ENCODE data around the gene MAP2K4.

Gene MAP2K4

GRCh38 chr17:12041312-12041711, 20.6 kb downstream of the MAP2K4 start:
- peak; percentile 80 for DNase-seq

DNA sequence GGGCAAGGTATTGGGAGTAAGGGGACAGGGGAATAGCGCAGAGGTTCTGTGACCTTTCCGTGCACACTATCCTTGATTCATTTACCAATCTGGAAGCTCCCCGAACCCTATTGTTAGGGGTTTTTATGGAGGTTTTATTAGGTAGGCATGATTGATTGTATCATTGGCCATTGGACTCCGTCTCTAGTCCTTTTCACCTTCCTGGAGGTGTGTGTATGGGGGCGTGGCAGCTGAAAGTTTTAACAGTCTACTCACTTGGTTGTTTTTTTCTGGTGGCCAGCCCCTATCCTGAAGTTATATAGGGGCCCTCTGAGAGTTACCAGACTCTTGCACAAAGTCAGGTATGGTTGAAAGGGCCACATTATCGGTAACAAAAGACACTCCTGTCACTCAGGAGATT, 23.0 kb downstream of the MAP2K4 start:
- DNase-seq = no peak

- no peak for DNase-seq
Observed at GRCh38 chr17:12046786-12047185, 26.1 kb downstream of the MAP2K4 start.

GRCh38 chr17:12047681-12048376, 27.2 kb downstream of the MAP2K4 start:
- peak; percentile 23 for DNase-seq

- DNase-seq = no peak
Observed at GRCh38 chr17:12048843-12049473, 28.3 kb downstream of the MAP2K4 start.

DNA sequence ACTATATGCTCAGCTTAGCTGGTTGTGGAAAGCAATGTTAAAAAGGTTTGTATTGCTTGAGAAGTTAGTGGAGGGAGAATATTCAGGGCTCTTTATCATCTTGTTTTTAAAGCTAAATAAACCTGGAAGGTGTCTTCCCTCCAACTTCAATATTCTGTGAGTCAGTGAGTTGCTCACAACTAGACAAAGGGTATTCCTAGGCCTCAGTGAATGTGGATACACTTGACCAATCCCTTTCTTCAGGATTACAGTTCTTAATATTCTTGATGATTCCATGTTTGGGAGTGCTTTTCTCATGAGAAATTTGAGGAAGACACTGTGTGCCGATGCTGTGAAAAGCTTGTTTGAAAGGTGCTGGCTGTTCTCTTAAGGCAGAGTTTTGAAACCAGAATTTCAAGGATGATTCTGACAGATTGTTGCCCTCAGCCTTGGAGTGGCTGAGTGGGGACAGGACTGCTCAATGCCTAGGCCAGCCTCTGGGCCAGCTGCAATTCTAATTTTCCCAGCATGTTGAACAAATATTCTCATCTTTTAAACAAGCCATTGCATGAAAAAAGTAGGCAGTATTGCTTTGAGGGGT, 30.1 kb downstream of the MAP2K4 start:
- no peak for DNase-seq

DNA sequence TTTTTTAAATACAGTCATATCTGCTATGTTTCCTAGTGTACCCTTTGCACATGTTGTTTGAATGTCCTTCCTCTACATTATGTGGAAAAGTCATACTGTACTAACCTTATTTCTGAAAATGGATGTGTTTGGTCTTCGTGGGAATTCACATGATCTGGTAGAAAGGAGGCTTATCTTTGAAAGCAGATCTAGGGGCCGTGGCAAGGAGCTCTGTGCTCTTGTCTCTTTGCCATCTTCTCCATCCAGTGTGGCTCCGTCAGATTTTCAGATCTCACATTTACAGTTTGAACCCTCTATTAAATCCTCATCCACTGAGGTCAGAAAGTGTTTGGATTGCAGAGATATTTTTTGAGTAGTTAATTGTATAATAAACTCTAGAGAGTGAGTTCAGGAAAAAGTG, 32.9 kb downstream of the MAP2K4 start:
- no peak for DNase-seq

DNA sequence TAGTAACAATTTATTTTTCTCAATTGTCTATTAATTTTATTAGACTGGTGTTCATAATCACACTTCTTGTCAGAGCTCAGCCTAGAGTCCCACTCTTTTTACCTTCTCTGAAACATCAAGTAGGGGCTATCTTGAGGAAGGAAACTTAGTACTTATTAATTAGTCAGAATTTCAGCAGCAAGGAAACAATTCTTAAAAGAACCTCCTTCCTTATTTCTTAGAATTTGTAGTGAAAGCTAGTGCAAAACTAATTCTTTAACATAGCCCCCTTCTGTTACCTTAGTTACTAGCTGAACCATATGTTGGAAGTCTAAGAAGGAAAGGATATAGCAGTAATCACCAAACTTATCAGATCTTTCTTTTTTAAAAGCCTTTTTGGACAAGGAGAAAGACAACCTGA, 35.2 kb downstream of the MAP2K4 start:
- DNase-seq = no peak

DNA sequence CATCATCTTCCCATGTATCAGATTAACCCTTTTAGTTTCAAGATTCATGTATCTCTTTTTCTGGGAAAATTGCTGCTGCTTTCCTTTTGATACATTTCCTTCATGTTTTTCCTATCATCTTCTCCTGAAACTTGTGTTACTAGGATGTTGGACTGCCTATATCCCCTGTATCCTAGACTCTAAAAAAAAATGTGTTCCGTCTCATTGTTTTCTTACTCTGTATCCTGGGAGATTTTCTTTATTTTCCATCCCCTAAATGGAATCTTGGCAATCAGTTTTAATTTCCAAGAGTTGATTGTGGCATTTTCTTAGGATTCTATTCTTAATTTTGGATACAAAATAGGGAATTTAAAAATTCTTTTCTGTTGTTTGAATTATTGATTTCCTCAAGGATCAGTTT, 36.8 kb downstream of the MAP2K4 start:
- DNase-seq = no peak

DNA sequence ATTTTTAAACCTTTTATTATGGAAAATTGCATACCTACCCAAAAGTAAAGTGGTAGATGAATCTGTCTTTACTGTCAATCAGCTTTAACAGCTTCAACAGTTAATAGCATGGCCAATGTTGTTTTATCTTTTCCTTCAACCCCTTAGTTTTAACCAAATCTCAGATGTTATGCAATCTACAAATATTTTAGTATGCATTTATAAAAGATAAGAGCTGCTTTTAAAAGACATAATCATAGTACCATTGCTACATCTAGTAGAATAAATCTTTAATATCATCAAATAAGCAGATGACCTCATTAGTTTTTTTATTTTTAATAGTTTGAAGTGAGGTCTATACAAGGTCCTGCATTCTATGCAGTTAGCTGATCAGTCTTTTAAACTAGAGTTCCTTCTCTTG, 37.9 kb downstream of the MAP2K4 start:
- DNase-seq = no peak

- DNase-seq = no peak
Observed at GRCh38 chr17:12062249-12062648, 41.6 kb downstream of the MAP2K4 start.

- DNase-seq = no peak
Observed at GRCh38 chr17:12064395-12064794, 43.7 kb downstream of the MAP2K4 start.

GRCh38 chr17:12067485-12067884, 46.8 kb downstream of the MAP2K4 start:
- no peak for DNase-seq

DNA sequence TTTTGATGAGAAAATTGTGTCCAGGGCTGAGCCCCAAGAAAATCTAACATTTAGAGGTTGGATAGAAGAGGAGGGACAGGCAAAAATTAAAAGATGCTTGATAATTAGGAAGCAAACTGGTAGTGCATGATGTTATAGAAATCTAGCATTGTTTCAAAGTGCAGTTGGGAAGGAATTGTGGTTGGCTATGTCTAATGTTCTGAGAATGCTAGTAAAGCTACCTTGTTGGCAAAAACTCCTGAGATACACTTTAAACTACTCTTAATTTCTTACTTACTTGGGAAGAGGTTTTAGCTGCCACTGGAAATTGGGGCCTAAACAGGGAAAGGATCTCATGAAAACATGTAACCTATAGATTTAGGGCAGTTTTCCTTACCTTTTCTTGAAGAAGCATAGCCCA, 48.3 kb downstream of the MAP2K4 start:
- no peak for DNase-seq

GRCh38 chr17:12070561-12070960, 49.9 kb downstream of the MAP2K4 start:
- peak; percentile 70 for DNase-seq

- DNase-seq = no peak
Observed at GRCh38 chr17:12074346-12074745, 53.7 kb downstream of the MAP2K4 start.

DNA sequence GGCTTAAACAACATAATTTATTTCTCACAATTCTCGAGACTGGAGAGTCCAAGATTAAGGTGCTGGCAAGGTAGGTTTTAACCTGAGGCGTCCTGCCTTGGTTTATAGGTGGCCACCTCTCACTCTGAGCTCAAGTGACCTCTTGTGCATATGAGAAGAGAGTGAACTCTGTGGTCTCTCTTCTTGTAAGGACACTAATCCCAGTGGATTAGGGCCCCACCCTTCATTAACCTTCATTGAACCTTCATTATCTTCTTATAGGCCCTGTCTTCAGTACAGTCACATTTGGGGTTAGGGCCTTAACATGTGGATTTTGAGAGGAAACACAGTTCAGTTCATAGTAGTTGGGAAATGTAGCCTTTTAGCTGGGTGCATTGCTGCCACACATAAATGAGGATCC, 57.1 kb downstream of the MAP2K4 start:
- DNase-seq = no peak

DNA sequence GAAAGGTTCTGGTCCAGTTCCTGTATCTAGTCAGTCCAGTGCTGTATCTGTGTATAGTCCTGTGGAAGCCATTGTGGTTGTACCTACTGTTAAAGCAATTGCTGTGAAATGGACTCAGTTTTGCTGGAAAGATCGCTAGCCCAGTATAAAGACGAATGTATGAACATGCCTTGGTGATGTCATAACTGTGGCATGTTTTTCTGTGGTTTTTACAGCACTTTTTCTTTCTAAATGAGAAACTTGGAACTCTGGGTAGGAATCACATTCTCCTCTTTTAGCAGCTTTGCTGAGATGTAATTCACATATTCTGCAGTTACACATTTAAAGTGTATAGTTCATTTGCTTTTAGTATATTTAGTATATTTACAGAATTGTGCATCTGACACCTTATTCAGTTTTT, 58.1 kb downstream of the MAP2K4 start:
- DNase-seq = peak; percentile 78

DNA sequence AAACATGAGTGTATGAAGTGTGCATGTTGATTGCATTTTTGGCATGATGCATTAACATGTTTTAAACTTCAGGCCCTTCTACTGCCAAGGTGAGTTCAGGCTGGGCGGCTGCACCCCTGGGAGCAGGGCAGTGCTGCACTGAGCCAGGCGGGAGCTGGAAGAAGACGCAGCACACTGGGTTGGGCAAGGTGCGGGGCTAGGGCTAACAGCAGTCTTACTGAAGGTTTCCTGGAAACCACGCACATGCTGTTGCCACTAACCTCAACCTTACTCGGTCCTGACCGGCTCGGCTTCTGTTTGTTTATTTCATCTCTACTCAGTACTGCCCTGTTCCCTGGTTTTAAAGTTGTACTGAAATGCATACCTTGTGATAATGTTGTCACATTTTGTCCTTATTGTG, 61.0 kb downstream of the MAP2K4 start:
- no peak for DNase-seq

GRCh38 chr17:12085076-12085949, 64.6 kb downstream of the MAP2K4 start:
- no peak for DNase-seq

GRCh38 chr17:12088035-12088434, 67.4 kb downstream of the MAP2K4 start:
- no peak for DNase-seq

DNA sequence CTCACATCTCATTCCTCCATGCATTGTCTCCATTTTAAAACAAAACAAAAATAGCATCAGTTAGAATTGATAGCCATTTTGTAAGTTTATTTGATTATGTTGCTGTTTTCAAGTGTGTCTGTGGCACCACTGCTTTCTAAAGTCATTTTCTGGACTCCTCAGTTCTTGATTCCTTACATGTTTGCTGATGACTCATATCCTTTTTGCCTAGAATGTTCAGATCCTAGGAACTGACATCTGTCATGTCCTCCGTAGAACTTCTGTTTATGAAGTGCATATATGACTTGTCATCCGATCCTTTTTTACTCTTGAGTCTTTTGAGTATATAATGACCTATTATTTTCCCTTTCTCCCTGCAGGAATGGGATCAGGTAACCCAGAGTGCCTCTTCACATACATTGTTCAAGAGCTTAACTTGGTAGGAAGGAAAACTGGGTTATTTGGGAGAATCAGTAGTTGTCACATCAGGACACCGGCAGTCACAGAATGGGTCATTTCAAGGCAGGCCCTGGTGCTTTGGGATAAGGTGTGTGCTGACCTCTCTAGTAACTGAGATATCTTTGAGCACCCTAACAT, 69.2 kb downstream of the MAP2K4 start:
- peak; percentile 61 for DNase-seq

- no peak for DNase-seq
Observed at GRCh38 chr17:12094336-12094735, 73.7 kb downstream of the MAP2K4 start.

Data from fibroblast of skin of right quadriceps (primary cell).